Activated CD8-positive, alpha-beta memory T cell treated with anti-CD3 and anti-CD28 coated beads for 1 hour (primary cell): ENCODE measurements around the gene C1orf116.
A peak's percentile ranks its signal among the peaks of the same experiment; 100 is the strongest.

Source experiments
- DNase-seq, 2 donors: peaks; one replicate each; pipeline ENCODE4 v3.0.0-alpha.2; 2020; ENCODE audit warnings: low read depth in 1 of 2; ENCODE audit errors: extremely low read depth in 1 of 2

C1orf116 gene

GRCh38 chr1:207001492-207002245, 30.9 kb downstream of the C1orf116 start:
- no peak for DNase-seq

GRCh38 chr1:207000651-207001291, 31.8 kb downstream of the C1orf116 start:
- no peak for DNase-seq

GRCh38 chr1:206998816-206999215, 33.7 kb downstream of the C1orf116 start:
- DNase-seq = no peak

- no peak for DNase-seq
These were observed 39.8 kb downstream of the C1orf116 start for GRCh38 chr1:206992790-206993189.

GRCh38 chr1:206987873-206988272, 44.7 kb downstream of the C1orf116 start:
- no peak for DNase-seq

- no peak for DNase-seq
These were observed 45.7 kb downstream of the C1orf116 start for GRCh38 chr1:206986885-206987284.

- no peak for DNase-seq
These were observed 46.2 kb downstream of the C1orf116 start for GRCh38 chr1:206986402-206986801.

GRCh38 chr1:206985162-206985749, 47.3 kb downstream of the C1orf116 start:
- DNase-seq = no peak

- DNase-seq = peak; percentile 13 to 31
These were observed 50.3 kb downstream of the C1orf116 start for GRCh38 chr1:206982216-206982615.

GRCh38 chr1:206979379-206980043, 53.0 kb downstream of the C1orf116 start:
- DNase-seq = no peak

- DNase-seq = no peak
These were observed 54.3 kb downstream of the C1orf116 start for GRCh38 chr1:206978259-206978658.

GRCh38 chr1:206975306-206975705, 57.2 kb downstream of the C1orf116 start:
- no peak for DNase-seq

- DNase-seq = no peak
These were observed 58.4 kb downstream of the C1orf116 start for GRCh38 chr1:206974140-206974539.

GRCh38 chr1:206972728-206973127, 59.8 kb downstream of the C1orf116 start:
- DNase-seq = no peak

- no peak for DNase-seq
These were observed 61.4 kb downstream of the C1orf116 start for GRCh38 chr1:206971029-206971655.

GRCh38 chr1:206970446-206970845, 62.1 kb downstream of the C1orf116 start, which contains the start of gene FCAMR:
Gene FCAMR, minus strand, starts transcription at chr1:206970460. Its CDS starts 335 bp downstream, at chr1:206970125.
- DNase-seq = no peak

- no peak for DNase-seq
These were observed 63.5 kb downstream of the C1orf116 start for GRCh38 chr1:206969090-206969489.
